Measurements from ENCODE around the gene FPR2. TPM values are rescaled to one million over a fixed set of nuclear protein-coding genes. Genes with fewer than 3 reads are reported as not detected.

Gene FPR2
- total and polyA plus RNA-seq, 10 of the 15 experiments (the other 5 are each of a cell fraction or from before 2014, with no cell fraction given): not detected

- TF ChIP-seq ZBTB40 (IDR thresholded peaks at IDR 0.05; ENCODE audit: borderline replicate concordance) (no peak), MYB (IDR thresholded peaks at IDR 0.05; ENCODE audit: borderline replicate concordance, low read depth, low read length) (no peak), RFX5 (IDR thresholded peaks at IDR 0.05; ENCODE audit: low read depth, low read length) (no peak)
Observed at GRCh38 chr19:51716925-51717324, 44.1 kb upstream of the FPR2 start (continued).

- Histone ChIP-seq H3K9me3 (replicated peaks; ENCODE audit: control insufficient read depth, insufficient read depth, low read length) (peaks cover 1% of the 10 kb centered on the region; the same call in 1 of the 3 replicates), H3K27me3 (replicated peaks in 1 of 2; ENCODE audit: control insufficient read depth in 2 of 2, insufficient read depth in 2 of 2, low read length in 1 of 2) (no peaks in the 10 kb centered on the region), H3K27ac (ENCODE audit: control insufficient read depth, insufficient read depth) (no peak overlapping the region), H3K4me3 (no peak overlapping the region), H4K20me1 (ENCODE audit: control insufficient read depth, insufficient read depth) (no peaks in the 10 kb centered on the region), H3K36me3 (ENCODE audit: control insufficient read depth in 2 of 2, insufficient read depth in 2 of 2, low read length in 1 of 2) (no peaks in the 10 kb centered on the region), H2AFZ (ENCODE audit: control insufficient read depth, low read depth, low read length) (no peak overlapping the region), H3K9ac (ENCODE audit: control insufficient read depth, insufficient read depth, low read length) (no peak overlapping the region), H3K4me2 (ENCODE audit: control insufficient read depth, insufficient read depth) (no peak overlapping the region), H3K4me1 (ENCODE audit: control insufficient read depth, insufficient read depth, low read length) (no peaks in the 10 kb centered on the region), H3K79me2 (ENCODE audit: control insufficient read depth, insufficient read depth, low read length) (no peaks in the 10 kb centered on the region)
- in situ Hi-C loops (cut with MboI) (no loop called here), intact Hi-C loops (cut with micrococcal nuclease; ENCODE audit: unreplicated experiment) (no loop called here)
- no TSS peak for BruUV-seq (replicated peaks)
- DNase-seq (ENCODE audit: low read depth, low spot score) (no peak), ATAC-seq (no peak), FAIRE-seq (no peak)
- 66% methylated on average over 81 of the region's 83 CpGs for WGBS (ENCODE audit: insufficient coverage, insufficient replicate concordance, low lambda C conversion rate, missing lambda C conversion rate)
- ChIA-PET CTCF (no interaction called here), SMC1A (ENCODE audit: uncharacterized antibody, unreplicated experiment) (no interaction called here), RAD21 (ENCODE audit: unreplicated experiment) (no interaction called here), POLR2A (no interaction called here)
- TF ChIP-seq ZBED1 (IDR thresholded peaks at IDR 0.05; ENCODE audit: borderline replicate concordance) (no peak), NRF1 (conservative IDR thresholded peaks at IDR 0.05; ENCODE audit: low read depth, low read length) (no peak), RB1 (IDR thresholded peaks at IDR 0.05; ENCODE audit: borderline replicate concordance) (no peak), CHD1 (IDR thresholded peaks at IDR 0.05; ENCODE audit: low read depth, low read length) (no peak), YY1 (IDR thresholded peaks at IDR 0.05; ENCODE audit: low read depth, low read length) (no peak), USF2 (IDR thresholded peaks at IDR 0.05; ENCODE audit: borderline replicate concordance, low read depth, low read length) (no peak), STAT1 (conservative IDR thresholded peaks at IDR 0.05) (no peak), ZNF384 (IDR thresholded peaks at IDR 0.05; ENCODE audit: borderline replicate concordance, low read depth, low read length) (no peak), MXI1 (IDR thresholded peaks at IDR 0.05; ENCODE audit: low read depth, low read length) (no peak), PML (IDR thresholded peaks at IDR 0.05; ENCODE audit: low read length) (no peak)
Observed at GRCh38 chr19:51719251-51719988, 41.6 kb upstream of the FPR2 start.

Data from GM12878 (cell line).